ENCODE measurements around the gene TCEAL4.

The TCEAL4 gene

DNA sequence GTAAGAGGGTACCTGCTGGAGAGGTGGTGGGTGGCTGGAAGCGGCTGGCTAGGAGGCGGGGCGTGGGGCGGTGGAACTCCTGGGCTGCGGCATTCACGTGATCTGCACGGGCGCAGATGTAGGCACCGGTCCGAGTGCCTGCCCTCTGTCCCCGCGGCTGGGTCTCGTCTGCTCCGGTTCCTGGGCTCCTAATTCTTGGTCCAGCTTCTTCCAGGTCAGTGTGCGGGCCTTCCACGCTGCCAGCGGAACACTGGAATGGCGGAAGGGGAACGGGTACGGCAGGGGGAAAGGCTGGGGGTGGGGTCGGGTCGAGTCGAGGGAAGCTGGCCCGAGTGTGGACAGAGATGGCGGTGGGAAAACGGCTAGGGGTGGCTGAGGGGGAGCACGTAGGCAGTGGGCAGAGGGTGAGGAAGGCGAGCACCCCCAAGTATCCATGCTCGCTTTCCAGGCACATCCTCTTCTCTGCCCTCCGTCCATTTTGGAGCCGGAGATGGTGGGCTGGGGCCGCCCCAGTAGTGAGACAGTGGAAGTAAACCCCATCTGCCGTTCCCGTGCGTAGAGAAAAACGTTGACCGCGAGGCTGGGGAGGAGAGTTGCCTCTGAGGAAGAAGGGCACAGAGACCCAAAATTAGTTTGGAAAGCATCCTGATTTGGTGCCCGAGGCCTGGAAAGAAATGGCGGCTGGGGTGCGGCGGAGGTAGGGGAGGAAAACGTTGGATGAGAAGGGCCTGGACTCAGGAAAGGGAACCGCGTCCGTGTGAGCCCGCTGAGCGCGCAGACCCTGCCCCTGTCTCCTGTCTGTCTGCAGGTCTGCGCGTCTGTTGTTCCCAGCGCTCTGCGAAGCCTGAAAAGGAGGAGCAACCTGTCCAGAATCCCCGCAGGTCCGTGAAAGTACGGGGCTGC lies at the start of gene TCEAL4:
TSS of gene TCEAL4 (plus strand) at position 105 of the 903 bp plus-strand sequence. CDS start 1,161 bp downstream, outside the sequence.
- Histone ChIP-seq H3K27me3 (replicated peaks; ENCODE audit: control insufficient read depth, insufficient read depth, low read length) (no peaks in the 10 kb centered on the region), H3K36me3 (ENCODE audit: control insufficient read depth, insufficient read depth, low read length) (no peaks in the 10 kb centered on the region), H3K4me3 (replicated peaks; ENCODE audit: low read depth, low read length) (peak within 1 kb of the TSS; percentile 64)
- no peak for TF ChIP-seq CTCF (IDR thresholded peaks at IDR 0.05; ENCODE audit: insufficient read depth, low read length, poor library complexity, severe bottlenecking)
- peak; percentile 51 for DNase-seq (ENCODE audit: extremely low read depth, insufficient read length)

- DNase-seq (ENCODE audit: extremely low read depth, insufficient read length) = no peak
- Histone ChIP-seq H3K27me3 (replicated peaks; ENCODE audit: control insufficient read depth, insufficient read depth, low read length) (no peaks in the 10 kb centered on the region), H3K36me3 (ENCODE audit: control insufficient read depth, insufficient read depth, low read length) (no peaks in the 10 kb centered on the region), H3K4me3 (replicated peaks; ENCODE audit: low read depth, low read length) (no peak overlapping the region)
- no peak for TF ChIP-seq CTCF (IDR thresholded peaks at IDR 0.05; ENCODE audit: insufficient read depth, low read length, poor library complexity, severe bottlenecking)
Observed at GRCh38 chrX:103536071-103536470, 49.2 kb upstream of the TCEAL4 start.

- Histone ChIP-seq H3K27me3 (replicated peaks; ENCODE audit: control insufficient read depth, insufficient read depth, low read length) (no peaks in the 10 kb centered on the region), H3K4me3 (replicated peaks; ENCODE audit: low read depth, low read length) (no peak overlapping the region), H3K36me3 (ENCODE audit: control insufficient read depth, insufficient read depth, low read length) (no peaks in the 10 kb centered on the region)
- no peak for TF ChIP-seq CTCF (IDR thresholded peaks at IDR 0.05; ENCODE audit: insufficient read depth, low read length, poor library complexity, severe bottlenecking)
- DNase-seq (ENCODE audit: extremely low read depth, insufficient read length) = no peak
Observed at GRCh38 chrX:103536732-103537131, 48.6 kb upstream of the TCEAL4 start.

DNA sequence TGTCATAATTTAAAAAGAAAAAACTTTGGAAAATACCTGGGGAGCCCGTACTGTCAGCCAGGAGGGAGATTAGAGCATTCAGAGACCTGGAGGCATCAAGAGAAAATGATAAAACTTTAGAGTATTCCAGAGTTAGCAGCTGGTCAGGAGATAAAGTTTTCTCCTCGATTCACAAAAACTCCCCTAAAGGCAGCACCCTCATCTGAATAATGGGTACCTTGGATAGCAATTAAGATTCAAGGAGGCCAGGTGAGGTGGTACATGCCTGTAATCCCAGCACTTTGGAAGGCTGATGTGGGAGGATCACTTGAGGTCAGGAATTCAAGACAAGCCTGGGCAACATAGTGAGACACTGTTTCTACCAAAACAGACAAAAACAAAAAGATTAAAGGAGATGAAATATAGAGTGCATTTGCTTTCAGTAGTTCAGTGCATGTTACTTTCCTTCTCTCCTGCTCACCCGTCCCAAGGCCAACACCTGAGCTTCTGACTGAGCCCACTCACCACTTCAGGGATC lies 47.4 kb upstream of the TCEAL4 start:
- H3K4me3 ChIP-seq (replicated peaks; ENCODE audit: low read depth, low read length) = no peak overlapping the region
- no peaks in the 10 kb centered on the region for H3K36me3 ChIP-seq (ENCODE audit: control insufficient read depth, insufficient read depth, low read length)
- no peak for TF ChIP-seq CTCF (IDR thresholded peaks at IDR 0.05; ENCODE audit: insufficient read depth, low read length, poor library complexity, severe bottlenecking)
- no peak for DNase-seq (ENCODE audit: extremely low read depth, insufficient read length)
- no peaks in the 10 kb centered on the region for H3K27me3 ChIP-seq (replicated peaks; ENCODE audit: control insufficient read depth, insufficient read depth, low read length)

DNA sequence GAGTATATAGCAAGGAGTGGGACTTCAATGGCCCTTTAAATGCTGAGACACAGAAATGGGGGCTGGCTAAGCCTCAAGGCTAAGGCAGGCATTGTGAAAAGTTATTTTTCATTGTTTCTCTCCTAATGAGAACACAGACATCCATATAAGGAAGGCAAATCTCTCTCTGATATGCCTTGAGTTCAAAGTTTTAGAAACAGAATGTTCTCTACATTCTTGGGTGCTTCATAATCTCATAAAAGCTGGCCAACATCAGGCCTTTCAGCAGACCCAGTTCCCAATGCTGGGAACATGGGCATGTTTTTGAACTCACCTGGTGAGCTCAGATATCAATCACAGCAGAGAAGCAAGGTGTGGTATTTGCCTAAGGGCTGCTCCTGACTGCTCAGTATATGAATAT lies 46.6 kb upstream of the TCEAL4 start:
- DNase-seq (ENCODE audit: extremely low read depth, insufficient read length) = no peak
- Histone ChIP-seq H3K36me3 (ENCODE audit: control insufficient read depth, insufficient read depth, low read length) (no peaks in the 10 kb centered on the region), H3K4me3 (replicated peaks; ENCODE audit: low read depth, low read length) (no peak overlapping the region), H3K27me3 (replicated peaks; ENCODE audit: control insufficient read depth, insufficient read depth, low read length) (no peaks in the 10 kb centered on the region)
- TF ChIP-seq CTCF (IDR thresholded peaks at IDR 0.05; ENCODE audit: insufficient read depth, low read length, poor library complexity, severe bottlenecking) = no peak

Measured in GM06990 (cell line).